SK-N-SH (cell line): ENCODE measurements around the gene FERMT2. TPM values are rescaled to one million over a fixed set of nuclear protein-coding genes. Genes with fewer than 3 reads are reported as not detected.
A peak's percentile ranks its signal among the peaks of the same experiment; 100 is the strongest.

ENCODE experiments used
- CTCF ChIA-PET: fragments of 300-600, 350-600 bp; formaldehyde crosslinking; extraction: SDS; loops from one replicate; lab custom pipeline; 2021; lab: Yijun Ruan, JAX
- POLR2A ChIA-PET: fragments of 350-600 bp; sonication (Branson Sonifier 250); formaldehyde crosslinking; extraction: SDS; loops from one replicate; lab custom pipeline; 2020; ENCODE audit warnings: antibody characterized with exemption, inconsistent platforms; lab: Yijun Ruan, JAX
- DNase-seq: peaks from one replicate; pipeline ENCODE4 v3.0.0; 2012
- H2AFZ ChIP-seq: fragments of 200-600 bp; sonication (generic); 2 replicates; pipeline ENCODE4 v1.8.1; 2016; ENCODE audit warnings: antibody characterized with exemption, mild to moderate bottlenecking, low read depth
- H3F3A ChIP-seq: fragments of 200-600 bp; sonication (generic); replicated peaks from 2 replicates; pipeline ENCODE3; 2016; ENCODE audit warnings: antibody characterized with exemption, mild to moderate bottlenecking; ENCODE audit not compliant: insufficient read depth
- H3K27ac ChIP-seq, 2 experiments: fragments of 200-500 bp in 1 of 2; fragments of 200-600 bp in 1 of 2; sonication (Bioruptor generic) in 1 of 2; sonication (generic), shearing (Covaris generic) in 1 of 2; 2 replicates each; pipeline versions ENCODE4 v1.5.1 to v1.6.1; 2014 to 2016; ENCODE audit warnings: low read depth in 2 of 2, inconsistent platforms in 1 of 2, low read length in 1 of 2, mild to moderate bottlenecking in 1 of 2, mixed read lengths in 1 of 2
- H3K27me3 ChIP-seq: fragments of 200-600 bp; sonication (generic), shearing (Covaris generic); 2 replicates; pipeline ENCODE4 v1.6.1; 2016; ENCODE audit warnings: mixed run types; ENCODE audit not compliant: insufficient read depth
- H3K36me3 ChIP-seq, 2 experiments: fragments of 200-500 bp in 1 of 2; fragments of 200-600 bp in 1 of 2; sonication (Bioruptor generic) in 1 of 2; sonication (generic) in 1 of 2; replicated peaks in 1 of 2; 2 replicates each; pipeline versions ENCODE3 to v1.5.1; 2014 to 2016; ENCODE audit warnings: low read length in 1 of 2, mild to moderate bottlenecking in 1 of 2; ENCODE audit not compliant: insufficient read depth in 2 of 2, control insufficient read depth in 1 of 2
- H3K4me1 ChIP-seq, 2 experiments: fragments of 200-500 bp in 1 of 2; fragments of 200-600 bp in 1 of 2; sonication (Bioruptor generic) in 1 of 2; sonication (generic), shearing (Covaris generic) in 1 of 2; 2 replicates each; pipeline versions ENCODE4 v1.5.1 to v1.6.1; 2014 to 2016; ENCODE audit warnings: low read depth in 1 of 2, low read length in 1 of 2, mixed run types in 1 of 2; ENCODE audit not compliant: insufficient read depth in 2 of 2, control insufficient read depth in 1 of 2
- H3K4me2 ChIP-seq: fragments of 200-600 bp; sonication (generic), shearing (Covaris generic); 2 replicates; pipeline ENCODE4 v1.6.1; 2017; ENCODE audit warnings: mixed run types
- H3K4me3 ChIP-seq, 2 experiments: fragments of 200-500 bp in 1 of 2; fragments of 200-600 bp in 1 of 2; sonication (Bioruptor generic) in 1 of 2; sonication (generic), shearing (Covaris generic) in 1 of 2; 2 replicates each; pipeline versions ENCODE4 v1.5.1 to v1.8.1; 2014 to 2016; ENCODE audit warnings: low read depth in 2 of 2, inconsistent platforms in 1 of 2, low read length in 1 of 2, mild to moderate bottlenecking in 1 of 2, mixed read lengths in 1 of 2, moderate library complexity in 1 of 2
- H3K79me2 ChIP-seq: fragments of 200-600 bp; sonication (generic); 2 replicates; pipeline ENCODE4 v1.8.1; 2017; ENCODE audit warnings: mild to moderate bottlenecking; ENCODE audit not compliant: insufficient read depth
- H3K9ac ChIP-seq: fragments of 200-600 bp; sonication (generic); 2 replicates; pipeline ENCODE4 v1.6.1; 2017; ENCODE audit warnings: mixed run types
- H3K9me2 ChIP-seq: fragments of 200-600 bp; sonication (generic); 2 replicates; pipeline ENCODE4 v1.6.1; 2017; ENCODE audit warnings: mixed run types
- H3K9me3 ChIP-seq: fragments of 200-600 bp; sonication (generic); 2 replicates; pipeline ENCODE4 v1.6.1; 2017; ENCODE audit warnings: mixed run types, mild to moderate bottlenecking, moderate library complexity
- H4K20me1 ChIP-seq: fragments of 200-600 bp; sonication (generic); 2 replicates; pipeline ENCODE4 v1.6.1; 2017; ENCODE audit warnings: mild to moderate bottlenecking, mixed run types; ENCODE audit not compliant: insufficient read depth
- CHD2 ChIP-seq: fragments of 150-350 bp; IDR thresholded peaks from 2 replicates; pipeline ENCODE4 v1.6.1; 2018; ENCODE audit warnings: low read length; ENCODE audit not compliant: partially characterized antibody
- ELF1 ChIP-seq: IDR thresholded peaks from 2 replicates; pipeline ENCODE4 v1.4.0; 2012
- EP300 ChIP-seq, 2 experiments: IDR thresholded peaks; 2 replicates each; pipeline versions ENCODE4 v1.4.0 to v1.6.1; 2012; ENCODE audit warnings: borderline replicate concordance in 1 of 2, low read depth in 1 of 2, low read length in 1 of 2
- FOXJ3 ChIP-seq: sonication (generic); formaldehyde crosslinking; IDR thresholded peaks from 2 replicates; pipeline ENCODE4 v1.5.1; 2020; ENCODE audit warnings: mild to moderate bottlenecking, missing genetic modification reagents
- GATA2 ChIP-seq: sonication (generic); formaldehyde crosslinking; IDR thresholded peaks from 2 replicates; pipeline ENCODE4 v1.5.0; 2020; ENCODE audit warnings: mild to moderate bottlenecking, missing genetic modification reagents
- IRF3 ChIP-seq: fragments of 150-350 bp; IDR thresholded peaks from 2 replicates; pipeline ENCODE4 v1.6.1; 2016; ENCODE audit warnings: mild to moderate bottlenecking, low read depth, low read length
- JUND ChIP-seq: IDR thresholded peaks from 2 replicates; pipeline ENCODE4 v1.4.0; 2012
- MAX ChIP-seq: IDR thresholded peaks from 2 replicates; pipeline ENCODE4 v1.4.0; 2012; ENCODE audit warnings: low read depth
- MEF2A ChIP-seq: IDR thresholded peaks from 2 replicates; pipeline ENCODE4 v1.4.0; 2012; ENCODE audit warnings: low read depth, borderline replicate concordance
- NFIC ChIP-seq: IDR thresholded peaks from 2 replicates; pipeline ENCODE4 v1.4.0; 2012; ENCODE audit warnings: borderline replicate concordance
- RCOR1 ChIP-seq: fragments of 150-350 bp; IDR thresholded peaks from 2 replicates; pipeline ENCODE4 v1.6.1; 2017; ENCODE audit warnings: antibody characterized with exemption, low read length
- RFX5 ChIP-seq: IDR thresholded peaks from 2 replicates; pipeline ENCODE4 v1.6.1; 2012; ENCODE audit warnings: mild to moderate bottlenecking, improper control_type of control experiment, low read length
- RXRA ChIP-seq: IDR thresholded peaks from 2 replicates; pipeline ENCODE4 v1.4.0; 2012; ENCODE audit warnings: low read depth, mild to moderate bottlenecking, borderline replicate concordance
- SIN3A ChIP-seq: IDR thresholded peaks from 2 replicates; pipeline ENCODE4 v1.6.1; 2012; ENCODE audit warnings: low read depth, mild to moderate bottlenecking, low read length, moderate library complexity, borderline replicate concordance
- SMC3 ChIP-seq: IDR thresholded peaks from 2 replicates; pipeline ENCODE4 v1.6.1; 2012; ENCODE audit warnings: low read depth, low read length, improper control_type of control experiment
- TAF1 ChIP-seq: IDR thresholded peaks from 2 replicates; pipeline ENCODE4 v1.6.1; 2012; ENCODE audit warnings: low read depth, mild to moderate bottlenecking, low read length, moderate library complexity, borderline replicate concordance
- USF2 ChIP-seq: fragments of 150-350 bp; IDR thresholded peaks from 2 replicates; pipeline ENCODE4 v1.6.1; 2017; ENCODE audit warnings: antibody characterized with exemption, low read length, low read depth, borderline replicate concordance
- YY1 ChIP-seq: IDR thresholded peaks from 2 replicates; pipeline ENCODE4 v1.4.0; 2012; ENCODE audit warnings: low read depth, mild to moderate bottlenecking
- WGBS: methylation state at CpG from one replicate; pipeline ENCODE4 v1.1.6; 2017; ENCODE audit warnings: low lambda C conversion rate; 5-methylcytosine and 5-hydroxymethylcytosine counted together
- polyA plus RNA-seq, 3 experiments: library from polyadenylated mRNA; depleted of rRNA; stranded (reverse); fragments of >200 nt; gene quantifications; 2 replicates each; pipeline ENCODE4 v1.2.3, GENCODE V29; 2012
- TF ChIP-seq, protein P1 (sequence below): fragments of 200-600 bp; sonication (generic); IDR thresholded peaks from 2 replicates; pipeline ENCODE4 v1.6.1; 2017; ENCODE audit warnings: antibody characterized with exemption, mild to moderate bottlenecking, moderate library complexity
- TF ChIP-seq, protein P2 (sequence below): IDR thresholded peaks from 2 replicates; pipeline ENCODE4 v1.6.1; 2012; ENCODE audit warnings: mild to moderate bottlenecking, low read depth, low read length, moderate library complexity

Gene FERMT2
- polyA plus RNA-seq, 1 of the 3 experiments (the other 2 are of a cell fraction) = 40.1 TPM

DNA sequence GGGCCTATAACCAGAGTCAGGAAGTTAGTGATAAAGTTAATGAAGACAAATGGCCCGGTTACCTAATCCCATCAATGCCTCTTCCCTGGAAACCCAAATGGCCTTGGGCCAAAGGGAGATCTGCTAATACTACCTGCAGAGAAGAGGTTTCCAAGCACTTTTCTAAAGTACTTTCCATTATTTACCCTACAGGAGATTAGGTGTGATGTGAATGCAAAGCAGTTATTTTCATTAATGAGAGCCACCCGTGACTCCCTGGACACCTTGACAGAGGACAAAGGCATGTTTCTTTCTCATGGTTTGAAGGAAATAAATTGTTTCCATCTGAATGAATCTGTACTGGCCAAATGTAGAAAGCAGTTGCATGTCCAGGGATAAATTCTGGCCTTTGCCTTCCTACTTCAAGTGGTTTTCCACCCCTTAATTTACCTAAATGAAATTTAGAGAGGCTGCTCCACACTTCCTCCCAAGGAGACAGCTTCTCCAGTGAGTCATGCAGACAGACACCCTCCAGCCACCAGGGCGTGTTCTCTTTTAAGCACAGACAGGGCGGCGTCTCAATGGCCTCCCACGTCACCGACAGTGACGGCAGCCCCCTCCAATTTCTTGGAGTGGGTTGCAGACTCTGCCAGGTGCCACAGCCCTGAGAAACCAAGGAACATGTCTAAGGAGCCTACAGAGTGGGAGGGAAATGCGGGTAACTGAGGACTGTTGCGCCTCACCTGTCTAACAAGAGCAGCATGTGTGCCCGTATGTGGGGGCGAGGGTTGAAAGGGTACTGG, 115.5 kb downstream of the FERMT2 start (continued):
- peak; percentile 11; the same call in 1 of the 2 replicates for TF ChIP-seq IRF3
- peak; percentile 27; the same call in 1 of the 2 replicates for TF ChIP-seq MAX
- TF ChIP-seq CHD2 = peak; percentile 62
- TF ChIP-seq TAF1 = no peak
- no peak for TF ChIP-seq RXRA
- peak; percentile 81; the same call in 1 of the 2 replicates for TF ChIP-seq RCOR1
- TF ChIP-seq JUND = peak; percentile 56
- no peak for TF ChIP-seq USF2
- TF ChIP-seq MEF2A = no peak
- TF ChIP-seq, all 33 proteins: peak for 13

- Histone ChIP-seq H3K9ac (peak overlapping the region; percentile 51; the same call in 1 of the 2 replicates), H3K27me3 (no peaks in the 10 kb centered on the region), H4K20me1 (no peaks in the 10 kb centered on the region), H3K36me3 (no peaks in the 10 kb centered on the region), H3K4me1 (peaks cover 30 to 43% of the 10 kb centered on the region in 2 experiments), H3K9me2 (no peaks in the 10 kb centered on the region), H3K27ac (peak overlapping the region; percentile 92 to 95), H3F3A (peaks cover 36% of the 10 kb centered on the region), H3K79me2 (no peaks in the 10 kb centered on the region), H3K4me2 (no peak overlapping the region), H3K9me3 (no peaks in the 10 kb centered on the region), H2AFZ (no peak overlapping the region), H3K4me3 (no peak overlapping the region)
- POLR2A ChIA-PET = no interaction called here
- CTCF ChIA-PET = interaction anchor here (0.6 to 1.9 kb wide), 9 partner anchors 9 to 471 kb away, joined by 3 to 6 read pairs (median 3); no protein-coding TSS in a partner anchor
- 0% methylated on average over 1 of the region's 1 CpG for WGBS
- peak; percentile 38 for DNase-seq
- TF ChIP-seq JUND (peak; percentile 96), NFIC (peak; percentile 51; the same call in 1 of the 2 replicates), SIN3A (no peak), YY1 (peak; percentile 73; the same call in 1 of the 2 replicates), FOXJ3 (CRISPR knock-in tag) (no peak), RXRA (peak; percentile 31; the same call in 1 of the 2 replicates), RCOR1 (peak; percentile 51), ELF1 (no peak), SMC3 (no peak), EP300 (IDR thresholded peaks at IDR 0.05; ENCODE audit: borderline replicate concordance in 1 of 2, low read depth in 1 of 2, low read length in 1 of 2) (peak; percentile 86), IRF3 (no peak), RFX5 (no peak), GATA2 (CRISPR knock-in tag) (peak; percentile 57), MEF2A (no peak)
- TF ChIP-seq, protein P1, sequence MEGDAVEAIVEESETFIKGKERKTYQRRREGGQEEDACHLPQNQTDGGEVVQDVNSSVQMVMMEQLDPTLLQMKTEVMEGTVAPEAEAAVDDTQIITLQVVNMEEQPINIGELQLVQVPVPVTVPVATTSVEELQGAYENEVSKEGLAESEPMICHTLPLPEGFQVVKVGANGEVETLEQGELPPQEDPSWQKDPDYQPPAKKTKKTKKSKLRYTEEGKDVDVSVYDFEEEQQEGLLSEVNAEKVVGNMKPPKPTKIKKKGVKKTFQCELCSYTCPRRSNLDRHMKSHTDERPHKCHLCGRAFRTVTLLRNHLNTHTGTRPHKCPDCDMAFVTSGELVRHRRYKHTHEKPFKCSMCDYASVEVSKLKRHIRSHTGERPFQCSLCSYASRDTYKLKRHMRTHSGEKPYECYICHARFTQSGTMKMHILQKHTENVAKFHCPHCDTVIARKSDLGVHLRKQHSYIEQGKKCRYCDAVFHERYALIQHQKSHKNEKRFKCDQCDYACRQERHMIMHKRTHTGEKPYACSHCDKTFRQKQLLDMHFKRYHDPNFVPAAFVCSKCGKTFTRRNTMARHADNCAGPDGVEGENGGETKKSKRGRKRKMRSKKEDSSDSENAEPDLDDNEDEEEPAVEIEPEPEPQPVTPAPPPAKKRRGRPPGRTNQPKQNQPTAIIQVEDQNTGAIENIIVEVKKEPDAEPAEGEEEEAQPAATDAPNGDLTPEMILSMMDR = no peak
- TF ChIP-seq, protein P2, sequence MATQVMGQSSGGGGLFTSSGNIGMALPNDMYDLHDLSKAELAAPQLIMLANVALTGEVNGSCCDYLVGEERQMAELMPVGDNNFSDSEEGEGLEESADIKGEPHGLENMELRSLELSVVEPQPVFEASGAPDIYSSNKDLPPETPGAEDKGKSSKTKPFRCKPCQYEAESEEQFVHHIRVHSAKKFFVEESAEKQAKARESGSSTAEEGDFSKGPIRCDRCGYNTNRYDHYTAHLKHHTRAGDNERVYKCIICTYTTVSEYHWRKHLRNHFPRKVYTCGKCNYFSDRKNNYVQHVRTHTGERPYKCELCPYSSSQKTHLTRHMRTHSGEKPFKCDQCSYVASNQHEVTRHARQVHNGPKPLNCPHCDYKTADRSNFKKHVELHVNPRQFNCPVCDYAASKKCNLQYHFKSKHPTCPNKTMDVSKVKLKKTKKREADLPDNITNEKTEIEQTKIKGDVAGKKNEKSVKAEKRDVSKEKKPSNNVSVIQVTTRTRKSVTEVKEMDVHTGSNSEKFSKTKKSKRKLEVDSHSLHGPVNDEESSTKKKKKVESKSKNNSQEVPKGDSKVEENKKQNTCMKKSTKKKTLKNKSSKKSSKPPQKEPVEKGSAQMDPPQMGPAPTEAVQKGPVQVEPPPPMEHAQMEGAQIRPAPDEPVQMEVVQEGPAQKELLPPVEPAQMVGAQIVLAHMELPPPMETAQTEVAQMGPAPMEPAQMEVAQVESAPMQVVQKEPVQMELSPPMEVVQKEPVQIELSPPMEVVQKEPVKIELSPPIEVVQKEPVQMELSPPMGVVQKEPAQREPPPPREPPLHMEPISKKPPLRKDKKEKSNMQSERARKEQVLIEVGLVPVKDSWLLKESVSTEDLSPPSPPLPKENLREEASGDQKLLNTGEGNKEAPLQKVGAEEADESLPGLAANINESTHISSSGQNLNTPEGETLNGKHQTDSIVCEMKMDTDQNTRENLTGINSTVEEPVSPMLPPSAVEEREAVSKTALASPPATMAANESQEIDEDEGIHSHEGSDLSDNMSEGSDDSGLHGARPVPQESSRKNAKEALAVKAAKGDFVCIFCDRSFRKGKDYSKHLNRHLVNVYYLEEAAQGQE = no peak
These were observed 116.4 kb downstream of the FERMT2 start for GRCh38 chr14:52834440-52834842.
